ENCODE measurements around the gene ZNF451.
"Not testable (repeated sequence)": the region's sequence is repeated elsewhere in the genome, so short reads cannot be mapped to it uniquely, and the experiment has no call there.

The ZNF451 gene, protein sequence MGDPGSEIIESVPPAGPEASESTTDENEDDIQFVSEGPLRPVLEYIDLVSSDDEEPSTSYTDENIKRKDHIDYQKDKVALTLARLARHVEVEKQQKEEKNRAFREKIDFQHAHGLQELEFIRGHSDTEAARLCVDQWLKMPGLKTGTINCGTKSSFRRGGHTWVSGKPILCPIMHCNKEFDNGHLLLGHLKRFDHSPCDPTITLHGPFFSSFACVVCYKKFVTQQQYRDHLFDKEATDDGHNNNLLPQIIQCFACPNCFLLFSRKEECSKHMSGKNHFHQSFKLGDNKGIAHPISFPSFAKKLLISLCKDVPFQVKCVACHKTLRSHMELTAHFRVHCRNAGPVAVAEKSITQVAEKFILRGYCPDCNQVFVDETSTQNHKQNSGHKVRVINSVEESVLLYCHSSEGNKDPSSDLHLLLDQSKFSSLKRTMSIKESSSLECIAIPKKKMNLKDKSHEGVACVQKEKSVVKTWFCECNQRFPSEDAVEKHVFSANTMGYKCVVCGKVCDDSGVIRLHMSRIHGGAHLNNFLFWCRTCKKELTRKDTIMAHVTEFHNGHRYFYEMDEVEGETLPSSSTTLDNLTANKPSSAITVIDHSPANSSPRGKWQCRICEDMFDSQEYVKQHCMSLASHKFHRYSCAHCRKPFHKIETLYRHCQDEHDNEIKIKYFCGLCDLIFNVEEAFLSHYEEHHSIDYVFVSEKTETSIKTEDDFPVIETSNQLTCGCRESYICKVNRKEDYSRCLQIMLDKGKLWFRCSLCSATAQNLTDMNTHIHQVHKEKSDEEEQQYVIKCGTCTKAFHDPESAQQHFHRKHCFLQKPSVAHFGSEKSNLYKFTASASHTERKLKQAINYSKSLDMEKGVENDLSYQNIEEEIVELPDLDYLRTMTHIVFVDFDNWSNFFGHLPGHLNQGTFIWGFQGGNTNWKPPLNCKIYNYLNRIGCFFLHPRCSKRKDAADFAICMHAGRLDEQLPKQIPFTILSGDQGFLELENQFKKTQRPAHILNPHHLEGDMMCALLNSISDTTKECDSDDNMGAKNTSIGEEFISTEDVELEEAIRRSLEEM

GRCh38 chr6:57089687-57090457, at the start of gene ZNF451:
Gene ZNF451 (plus strand): TSS chr6:57090188. CDS start chr6:57090254, 66 bp downstream.
- DNase-seq (ENCODE audit: low read depth): peak; percentile 84

DNA sequence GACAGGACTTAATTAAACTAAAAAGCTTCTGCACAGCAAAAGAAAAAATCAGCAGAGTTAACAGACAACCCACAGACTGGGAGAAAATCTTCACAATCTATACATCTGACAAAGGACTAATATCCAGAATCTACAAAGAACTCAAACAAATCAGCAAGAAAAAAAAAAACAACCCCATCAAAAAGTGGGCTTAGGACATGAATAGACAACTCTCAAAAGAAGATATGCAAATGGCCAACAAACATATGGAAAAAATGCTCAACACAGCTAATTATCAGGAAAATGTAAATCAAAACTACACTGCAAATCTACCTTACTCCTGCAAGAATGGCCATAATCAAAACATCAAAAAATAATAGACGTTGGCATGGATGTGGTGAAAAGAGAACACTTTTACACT, 45.9 kb upstream of the ZNF451 start:
- not testable (repeated sequence) for DNase-seq (ENCODE audit: low read depth)

GRCh38 chr6:57044568-57044967, 45.4 kb upstream of the ZNF451 start:
- DNase-seq (ENCODE audit: low read depth): no peak

DNA sequence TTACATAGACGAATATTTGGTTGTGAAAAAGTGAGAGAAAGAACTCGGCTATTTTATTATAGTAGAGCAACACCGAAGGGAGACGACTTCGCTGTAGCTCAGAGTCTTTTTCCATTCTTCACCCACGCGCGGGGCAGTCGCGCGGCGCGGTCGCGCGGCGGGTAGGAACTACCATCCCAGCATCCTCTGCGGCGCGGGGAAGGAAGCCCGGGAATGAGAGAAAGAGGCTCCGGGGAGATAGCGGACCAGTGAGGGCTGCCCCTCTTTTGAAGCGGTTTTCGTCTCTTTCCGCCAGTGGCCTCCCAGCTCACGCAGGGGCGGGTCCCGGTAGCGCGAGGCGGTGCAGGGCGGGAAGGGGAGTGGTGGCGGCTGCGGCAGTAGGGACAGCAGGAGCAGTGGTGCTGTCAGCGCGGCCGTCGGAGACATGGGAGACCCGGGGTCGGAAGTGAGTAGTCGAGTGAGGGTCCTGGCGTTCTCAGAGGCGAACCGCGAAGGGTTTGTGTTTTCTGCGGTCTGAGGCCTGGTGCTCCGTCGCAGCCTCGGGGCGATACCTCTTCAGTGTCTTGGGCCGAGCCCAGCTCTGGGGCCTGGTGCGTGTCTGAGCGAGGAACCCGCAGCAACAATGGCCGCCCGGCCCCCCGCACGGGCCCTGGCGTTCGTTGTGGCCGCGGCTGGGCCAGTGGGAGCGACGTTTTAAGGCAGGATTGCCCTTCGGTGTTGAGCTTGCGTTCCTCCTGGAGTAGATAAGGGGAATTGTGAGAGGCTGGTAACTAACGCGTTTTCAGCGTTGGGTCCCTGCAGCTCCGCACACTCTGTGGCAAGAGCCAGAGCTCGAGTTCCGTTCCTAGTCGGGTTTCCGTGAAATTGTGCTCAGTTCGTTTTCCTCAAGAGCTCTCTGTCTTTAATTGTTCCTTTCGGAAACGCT, 43.4 kb upstream of the ZNF451 start, which contains the start of gene KIAA1586:
KIAA1586 (plus strand) TSS at position 362 of the 925 bp plus-strand sequence; CDS start at position 425, 63 bp downstream.
- DNase-seq (ENCODE audit: low read depth): peak; percentile 68

GRCh38 chr6:57047257-57047585, 42.8 kb upstream of the ZNF451 start:
- DNase-seq (ENCODE audit: low read depth): not testable (repeated sequence)

DNA sequence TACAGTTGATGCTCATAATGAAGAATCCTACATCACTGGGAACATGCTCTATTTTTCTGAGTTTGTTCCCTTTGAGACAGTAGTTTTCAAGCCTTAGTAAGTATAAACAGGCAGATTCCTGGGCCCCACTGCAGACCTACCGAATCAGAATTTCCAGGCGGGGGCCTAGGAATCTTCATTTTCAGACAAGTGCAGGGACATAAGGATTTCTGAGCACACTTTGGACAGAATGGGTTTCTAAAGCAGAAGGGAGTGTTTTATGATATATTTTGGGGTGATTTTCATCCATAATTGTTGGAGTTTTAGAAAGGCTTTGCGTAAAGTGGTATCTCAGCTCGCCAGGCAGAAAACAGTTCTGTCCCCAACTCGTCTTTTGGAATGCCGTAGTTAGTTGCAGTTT, 42.1 kb upstream of the ZNF451 start:
- DNase-seq (ENCODE audit: low read depth): not testable (repeated sequence)

- no peak for DNase-seq (ENCODE audit: low read depth)
Measured at GRCh38 chr6:57048577-57048976, 41.4 kb upstream of the ZNF451 start.

- DNase-seq (ENCODE audit: low read depth): no peak
Measured at GRCh38 chr6:57063847-57064246, 26.1 kb upstream of the ZNF451 start.

DNA sequence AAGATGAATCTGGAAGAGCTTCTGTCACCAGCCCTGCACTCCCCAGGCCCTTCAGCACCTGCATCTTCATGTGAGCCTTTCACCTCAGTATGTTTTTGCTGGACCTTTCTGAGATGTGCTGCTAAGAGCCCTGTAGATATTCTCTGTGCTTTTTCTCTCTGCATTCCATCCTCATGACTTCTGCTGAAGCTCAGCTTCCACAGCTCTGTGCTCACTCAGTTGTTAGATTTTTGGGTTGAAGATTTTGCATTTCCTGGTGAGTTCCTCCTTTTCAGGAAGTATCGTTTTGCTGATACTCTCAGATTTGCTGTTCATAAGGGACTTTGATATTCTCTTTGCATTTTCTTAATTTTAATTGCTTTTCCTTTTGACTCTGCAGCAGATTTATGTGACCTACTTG, 25.2 kb upstream of the ZNF451 start:
- DNase-seq (ENCODE audit: low read depth): no peak

DNA sequence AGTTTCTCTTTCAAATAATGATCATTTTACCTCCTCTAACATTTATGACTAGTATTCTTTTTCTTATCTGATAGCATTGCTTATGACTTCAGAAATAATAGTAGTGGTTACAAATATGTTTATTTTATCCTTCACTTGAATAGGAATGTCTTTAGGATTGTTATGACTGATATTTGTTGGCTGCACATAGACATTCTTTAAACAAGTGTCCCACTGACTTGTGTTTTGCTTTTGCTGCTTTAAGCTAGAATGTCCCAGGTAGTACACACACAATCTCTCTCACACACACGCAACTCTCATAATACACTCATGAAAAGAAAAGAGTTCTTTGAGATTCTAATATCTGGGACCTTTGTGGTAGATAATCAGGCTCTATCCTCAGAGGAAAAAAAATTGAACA, 21.9 kb upstream of the ZNF451 start:
- DNase-seq (ENCODE audit: low read depth): no peak

- DNase-seq (ENCODE audit: low read depth): no peak
Measured at GRCh38 chr6:57069228-57069627, 20.8 kb upstream of the ZNF451 start.

GRCh38 chr6:57069920-57070331, 20.1 kb upstream of the ZNF451 start:
- no peak for DNase-seq (ENCODE audit: low read depth)

- no peak for DNase-seq (ENCODE audit: low read depth)
Measured at GRCh38 chr6:57072108-57072507, 17.9 kb upstream of the ZNF451 start.

GRCh38 chr6:57074383-57074782, 15.6 kb upstream of the ZNF451 start:
- DNase-seq (ENCODE audit: low read depth): no peak

GRCh38 chr6:57075092-57075491, 14.9 kb upstream of the ZNF451 start:
- no peak for DNase-seq (ENCODE audit: low read depth)

DNA sequence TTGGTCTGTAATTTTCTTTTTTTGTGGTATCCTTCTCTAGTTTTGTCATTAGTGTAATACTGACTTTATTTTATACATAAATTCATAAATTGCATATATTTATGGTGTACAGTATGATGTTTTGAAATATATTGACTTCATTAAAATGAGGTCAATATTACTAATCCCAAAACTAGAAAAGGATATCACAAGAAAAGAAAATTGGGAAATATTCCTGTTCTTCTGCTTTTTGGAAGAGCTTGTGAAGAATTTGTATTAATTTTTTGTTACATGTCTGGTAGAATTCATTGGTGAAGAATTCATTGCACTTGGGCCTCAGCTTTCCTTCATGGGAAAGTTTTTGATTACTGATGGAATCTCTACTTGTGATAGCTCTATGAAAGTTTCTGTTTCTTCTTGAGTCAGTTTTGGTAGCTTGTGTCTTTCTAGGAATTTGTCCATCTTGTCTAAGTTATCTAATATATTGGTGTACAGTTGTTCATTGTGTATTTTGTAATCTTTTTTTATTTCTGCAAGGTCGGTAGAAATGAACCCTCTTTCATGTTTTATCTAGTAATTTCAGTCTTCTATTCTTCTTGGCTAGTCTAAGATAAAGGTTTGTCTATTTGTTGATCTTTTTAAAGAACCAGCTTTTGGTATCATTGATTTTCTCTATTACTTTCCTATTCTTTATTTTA, 11.3 kb upstream of the ZNF451 start:
- no peak for DNase-seq (ENCODE audit: low read depth)

DNA sequence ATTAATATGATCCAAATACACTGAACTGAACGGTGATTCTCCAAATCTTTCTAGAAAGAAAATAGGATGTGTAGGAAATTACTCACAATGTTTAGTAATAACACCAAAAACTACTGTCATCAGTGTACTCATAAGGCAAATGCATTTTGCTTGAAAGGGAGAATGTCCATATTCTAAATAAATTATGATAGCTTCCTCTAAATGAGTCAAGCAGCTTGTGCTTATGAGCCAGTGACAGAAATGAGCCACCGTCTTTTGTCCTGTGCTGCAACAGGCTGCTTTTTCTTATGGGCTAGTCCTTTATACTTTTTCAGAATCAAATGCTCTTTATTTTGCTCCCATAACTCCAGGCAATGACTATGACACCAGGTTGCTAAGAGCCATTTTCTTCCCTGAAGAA, 4.5 kb upstream of the ZNF451 start:
- no peak for DNase-seq (ENCODE audit: low read depth)

GRCh38 chr6:57086843-57087242, 3.1 kb upstream of the ZNF451 start:
- no peak for DNase-seq (ENCODE audit: low read depth)

DNA sequence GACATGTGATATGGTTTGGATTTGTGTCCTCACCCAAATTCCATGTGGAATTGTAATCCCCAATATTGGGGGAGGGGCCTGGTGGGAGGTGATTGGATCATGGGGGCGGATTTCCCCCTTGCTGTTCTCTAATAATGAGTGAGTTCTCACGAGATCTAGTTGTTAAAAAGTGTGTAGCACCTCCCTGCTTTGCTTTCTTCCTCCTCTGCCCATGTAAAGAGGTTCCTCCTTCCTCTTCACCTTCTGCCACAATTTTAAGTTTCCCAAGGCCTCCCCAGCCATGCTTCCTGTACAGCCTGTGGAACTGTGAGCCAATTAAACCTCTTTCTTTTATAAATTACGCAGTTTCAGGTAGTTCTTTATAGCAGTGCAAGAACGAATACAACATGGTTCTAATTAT, 2.1 kb upstream of the ZNF451 start:
- no peak for DNase-seq (ENCODE audit: low read depth)

- DNase-seq (ENCODE audit: low read depth): no peak
Measured at GRCh38 chr6:57089265-57089664, 723 bp upstream of the ZNF451 start.
